Right atrium auricular region (tissue), 2 donors: ENCODE data around the gene CAPZA2. TPM values are rescaled to one million over a fixed set of nuclear protein-coding genes. Genes with fewer than 3 reads are reported as not detected.

Source experiments
- DNase-seq: peaks from one replicate; pipeline ENCODE4 v3.0.0-alpha.2; 2019; ENCODE audit warnings: low spot score
- H3K27ac ChIP-seq, 2 donors: fragments of 200-600 bp; sonication (generic); 1 replicate in 1 of 2; 2 replicates in 1 of 2; pipeline ENCODE4 v1.5.1; 2016 to 2019
- H3K27me3 ChIP-seq, 2 donors: fragments of 200-600 bp; sonication (generic); one replicate each; pipeline versions ENCODE4 v1.5.1 to v1.6.0; 2017 to 2019
- H3K36me3 ChIP-seq: fragments of 200-600 bp; sonication (generic); one replicate; pipeline ENCODE4 v1.5.1; 2016
- H3K4me1 ChIP-seq, 2 donors: fragments of 200-600 bp; sonication (generic); one replicate each; pipeline versions ENCODE4 v1.5.1 to v1.6.0; 2017 to 2019
- H3K4me3 ChIP-seq, 2 donors: fragments of 200-600 bp; sonication (generic); 1 replicate in 1 of 2; 2 replicates in 1 of 2; pipeline ENCODE4 v1.5.1; 2017 to 2019; ENCODE audit warnings: mild to moderate bottlenecking in 1 of 2, moderate library complexity in 1 of 2
- H3K9me3 ChIP-seq, 2 donors: fragments of 200-600 bp; sonication (generic); one replicate each; pipeline ENCODE4 v1.5.1; 2019
- CTCF ChIP-seq, 2 donors: fragments of 200-600 bp; sonication (generic); IDR thresholded peaks; one replicate each; pipeline ENCODE4 v1.5.1; 2019; ENCODE audit warnings: antibody characterized with exemption in 2 of 2
- total RNA-seq, 2 donors: library from RNA; depleted of rRNA; stranded (reverse); fragments of >200 nt; gene quantifications; one replicate each; pipeline ENCODE4 v1.1.0, GENCODE V29; 2016

CAPZA2 gene
- total RNA-seq, 2 donors from 2014 or later, result 127 to 148 TPM

- no peaks in the 10 kb centered on the region for H3K36me3 ChIP-seq
- no peaks in the 10 kb centered on the region for H3K27me3 ChIP-seq
- H3K9me3 ChIP-seq, result no peaks in the 10 kb centered on the region
- peaks cover 0 to 46% of the 10 kb centered on the region in 2 donors for H3K4me1 ChIP-seq
- peak overlapping the region; percentile 97 to 99 for H3K27ac ChIP-seq
- peak overlapping the region; percentile 71 to 90 for H3K4me3 ChIP-seq
- DNase-seq, result no peak
- TF ChIP-seq CTCF (IDR thresholded peaks at IDR 0.05), result no peak
These were observed 1.6 kb downstream of the CAPZA2 start for GRCh38 chr7:116863936-116864500.

GRCh38 chr7:116871061-116871700 lies 8.8 kb downstream of the CAPZA2 start:
- TF ChIP-seq CTCF (IDR thresholded peaks at IDR 0.05), result no peak
- H3K36me3 ChIP-seq, result no peaks in the 10 kb centered on the region
- peaks cover 0 to 93% of the 10 kb centered on the region in 2 donors for H3K4me1 ChIP-seq
- peak overlapping the region; percentile 26 to 60 for H3K27ac ChIP-seq
- DNase-seq, result no peak
- no peaks in the 10 kb centered on the region for H3K9me3 ChIP-seq
- no peaks in the 10 kb centered on the region for H3K27me3 ChIP-seq
- no peak overlapping the region for H3K4me3 ChIP-seq

GRCh38 chr7:116872026-116872425 lies 9.6 kb downstream of the CAPZA2 start:
- no peaks in the 10 kb centered on the region for H3K36me3 ChIP-seq
- no peaks in the 10 kb centered on the region for H3K9me3 ChIP-seq
- H3K4me3 ChIP-seq, result no peak overlapping the region
- H3K27ac ChIP-seq, result peak overlapping the region; percentile 26 to 60
- no peaks in the 10 kb centered on the region for H3K27me3 ChIP-seq
- DNase-seq, result no peak
- no peak for TF ChIP-seq CTCF (IDR thresholded peaks at IDR 0.05)
- H3K4me1 ChIP-seq, result peaks cover 0 to 94% of the 10 kb centered on the region in 2 donors

GRCh38 chr7:116873619-116874018 lies 11.2 kb downstream of the CAPZA2 start:
- H3K27ac ChIP-seq, result no peak overlapping the region
- no peak for TF ChIP-seq CTCF (IDR thresholded peaks at IDR 0.05)
- no peaks in the 10 kb centered on the region for H3K27me3 ChIP-seq
- no peaks in the 10 kb centered on the region for H3K36me3 ChIP-seq
- H3K4me1 ChIP-seq, result peaks cover 0 to 94% of the 10 kb centered on the region in 2 donors
- DNase-seq, result no peak
- H3K4me3 ChIP-seq, result no peak overlapping the region
- H3K9me3 ChIP-seq, result no peaks in the 10 kb centered on the region

- peak overlapping the region; percentile 35 for H3K27ac ChIP-seq
- H3K4me3 ChIP-seq, result no peak overlapping the region
- TF ChIP-seq CTCF (IDR thresholded peaks at IDR 0.05), result no peak
- H3K36me3 ChIP-seq, result no peaks in the 10 kb centered on the region
- DNase-seq, result peak; percentile 79
- H3K4me1 ChIP-seq, result peaks cover 0 to 79% of the 10 kb centered on the region in 2 donors
- H3K9me3 ChIP-seq, result no peaks in the 10 kb centered on the region
- H3K27me3 ChIP-seq, result no peaks in the 10 kb centered on the region
These were observed 14.5 kb downstream of the CAPZA2 start for GRCh38 chr7:116876664-116877442.
